OCI-LY3 (cell line): ENCODE data around the gene RBL2.

Source experiments
- EZH2phosphoT487 ChIP-seq: fragments of 200-600 bp; shearing (Covaris generic); IDR thresholded peaks from 2 replicates; pipeline ENCODE4 v1.6.1; 2018; ENCODE audit warnings: antibody characterized with exemption, mixed run types, low read depth
- TF ChIP-seq, protein P1 (sequence below): fragments of 200-600, 300-600 bp; sonication (generic); IDR thresholded peaks from 2 replicates; pipeline ENCODE4 v1.5.1; 2014; ENCODE audit warnings: antibody characterized with exemption, low read length, low read depth

DNA sequence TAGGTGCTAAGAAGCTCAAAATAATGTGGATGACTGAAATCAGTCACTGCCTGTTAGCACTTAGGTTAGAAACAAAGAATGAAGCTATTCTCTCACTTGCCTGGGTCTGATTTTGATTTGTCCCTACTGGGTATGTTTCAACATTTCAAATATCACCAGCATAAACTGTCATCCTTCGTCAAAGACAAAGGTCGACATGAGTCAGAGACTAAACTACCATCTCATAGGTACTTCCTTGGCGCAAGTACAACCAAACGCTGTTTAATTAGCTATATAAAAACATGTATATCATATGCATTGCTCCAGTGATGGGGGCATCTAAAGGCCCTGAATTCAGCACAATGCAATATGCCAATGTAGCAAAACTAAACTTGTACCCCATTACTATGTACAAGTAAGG lies 64.7 kb downstream of the RBL2 start:
- TF ChIP-seq, protein P1, sequence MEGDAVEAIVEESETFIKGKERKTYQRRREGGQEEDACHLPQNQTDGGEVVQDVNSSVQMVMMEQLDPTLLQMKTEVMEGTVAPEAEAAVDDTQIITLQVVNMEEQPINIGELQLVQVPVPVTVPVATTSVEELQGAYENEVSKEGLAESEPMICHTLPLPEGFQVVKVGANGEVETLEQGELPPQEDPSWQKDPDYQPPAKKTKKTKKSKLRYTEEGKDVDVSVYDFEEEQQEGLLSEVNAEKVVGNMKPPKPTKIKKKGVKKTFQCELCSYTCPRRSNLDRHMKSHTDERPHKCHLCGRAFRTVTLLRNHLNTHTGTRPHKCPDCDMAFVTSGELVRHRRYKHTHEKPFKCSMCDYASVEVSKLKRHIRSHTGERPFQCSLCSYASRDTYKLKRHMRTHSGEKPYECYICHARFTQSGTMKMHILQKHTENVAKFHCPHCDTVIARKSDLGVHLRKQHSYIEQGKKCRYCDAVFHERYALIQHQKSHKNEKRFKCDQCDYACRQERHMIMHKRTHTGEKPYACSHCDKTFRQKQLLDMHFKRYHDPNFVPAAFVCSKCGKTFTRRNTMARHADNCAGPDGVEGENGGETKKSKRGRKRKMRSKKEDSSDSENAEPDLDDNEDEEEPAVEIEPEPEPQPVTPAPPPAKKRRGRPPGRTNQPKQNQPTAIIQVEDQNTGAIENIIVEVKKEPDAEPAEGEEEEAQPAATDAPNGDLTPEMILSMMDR, result no peak
- TF ChIP-seq EZH2phosphoT487, result no peak
